ENCODE data around the gene ZMYND12. TPM values are rescaled to one million over a fixed set of nuclear protein-coding genes. Genes with fewer than 3 reads are reported as not detected.

ZMYND12 gene
- total RNA-seq, 5 donors from 2014 or later (not counting 1 experiment from before 2014, with no cell fraction given), result 0.26 to 1.3 (median 0.68) TPM; not detected in 1

GRCh38 chr1:42414551-42415496 is 41.0 kb downstream of the ZMYND12 start:
- no peaks in the 10 kb centered on the region for H3K4me1 ChIP-seq (ENCODE audit: control insufficient read depth in 1 of 2, extremely low read depth in 1 of 2, insufficient read depth in 2 of 2, low read length in 2 of 2)
- Mint-ChIP-seq H3K4me3 (no peak overlapping the region), H3K27me3 (peaks cover 10 to 11% of the 10 kb centered on the region in 2 donors), H3K4me1 (no peaks in the 10 kb centered on the region), H3K36me3 (no peaks in the 10 kb centered on the region), H3K27ac (no peak overlapping the region), H3K9me3 (no peaks in the 10 kb centered on the region)
- peaks cover 0 to 9% of the 10 kb centered on the region in 2 experiments for H3K27me3 ChIP-seq (replicated peaks in 1 of 2; ENCODE audit: control insufficient read depth in 2 of 2, extremely low read depth in 1 of 2, insufficient read depth in 2 of 2, low read length in 1 of 2)
- CTCF ChIA-PET, result no interaction called here
- H3K27ac ChIP-seq (ENCODE audit: low read length), result no peak overlapping the region
- DNase-seq (no peak), ATAC-seq (replicated peaks in 1 of 4) (no peak)
- POLR2A ChIA-PET, result no interaction called here
- no peaks in the 10 kb centered on the region for H3K9me3 ChIP-seq
- H3K4me3 ChIP-seq (ENCODE audit: control insufficient read depth in 1 of 2, extremely low read depth in 1 of 2, low read length in 1 of 2), result no peak overlapping the region
- H3K36me3 ChIP-seq (ENCODE audit: control insufficient read depth in 2 of 2, extremely low read depth in 1 of 2, insufficient read depth in 1 of 2, low read length in 1 of 2), result no peaks in the 10 kb centered on the region
- 90% methylated on average over 12 of the region's 17 CpGs for WGBS (ENCODE audit: insufficient coverage)

DNA sequence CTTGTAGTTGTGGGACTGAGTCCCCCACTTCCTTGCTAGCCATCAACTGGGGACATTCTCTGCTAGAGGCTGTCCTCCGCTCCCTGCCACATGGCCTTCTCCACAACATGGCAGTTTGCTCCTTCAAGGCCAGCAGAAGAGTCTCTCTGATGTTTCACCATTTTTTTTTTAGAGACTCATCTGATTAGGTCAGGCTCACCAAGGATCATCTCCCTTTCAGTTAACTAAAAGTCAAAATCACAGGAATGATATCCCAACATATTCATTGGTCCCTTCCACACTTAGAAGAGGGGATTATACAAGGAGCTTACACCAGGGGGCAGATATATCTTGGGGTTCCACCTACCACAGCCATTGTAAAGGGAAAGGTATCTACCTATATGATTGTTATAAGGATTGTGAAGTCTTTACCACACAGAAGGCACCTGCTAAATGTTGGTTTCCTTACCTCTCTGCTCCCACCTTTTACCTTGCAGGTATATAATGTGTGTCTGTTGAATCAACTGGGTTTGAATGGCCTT is 51.9 kb downstream of the ZMYND12 start:
- Mint-ChIP-seq H3K4me1 (no peaks in the 10 kb centered on the region), H3K4me3 (no peak overlapping the region), H3K9me3 (no peaks in the 10 kb centered on the region), H3K27me3 (peaks cover 19 to 22% of the 10 kb centered on the region in 2 donors), H3K27ac (no peak overlapping the region), H3K36me3 (no peaks in the 10 kb centered on the region)
- ATAC-seq (replicated peaks in 1 of 4) (no peak), DNase-seq (peak in 1 of 35 experiments; percentile 11)
- H3K4me3 ChIP-seq (ENCODE audit: control insufficient read depth in 1 of 2, extremely low read depth in 1 of 2, low read length in 1 of 2), result no peak overlapping the region
- CTCF ChIA-PET, result no interaction called here
- no peaks in the 10 kb centered on the region for H3K9me3 ChIP-seq
- H3K27ac ChIP-seq (ENCODE audit: low read length), result no peak overlapping the region
- POLR2A ChIA-PET, result no interaction called here
- no peaks in the 10 kb centered on the region for H3K4me1 ChIP-seq (ENCODE audit: control insufficient read depth in 1 of 2, extremely low read depth in 1 of 2, insufficient read depth in 2 of 2, low read length in 2 of 2)
- H3K36me3 ChIP-seq (ENCODE audit: control insufficient read depth in 2 of 2, extremely low read depth in 1 of 2, insufficient read depth in 1 of 2, low read length in 1 of 2), result no peaks in the 10 kb centered on the region
- WGBS (ENCODE audit: insufficient coverage), result 100% methylated on average over 1 of the region's 1 CpG
- H3K27me3 ChIP-seq (replicated peaks in 1 of 2; ENCODE audit: control insufficient read depth in 2 of 2, extremely low read depth in 1 of 2, insufficient read depth in 2 of 2, low read length in 1 of 2), result peaks cover 0 to 10% of the 10 kb centered on the region in 2 experiments

GRCh38 chr1:42399315-42400100 is 56.3 kb downstream of the ZMYND12 start:
- no peak for ATAC-seq (replicated peaks in 1 of 4)

DNA sequence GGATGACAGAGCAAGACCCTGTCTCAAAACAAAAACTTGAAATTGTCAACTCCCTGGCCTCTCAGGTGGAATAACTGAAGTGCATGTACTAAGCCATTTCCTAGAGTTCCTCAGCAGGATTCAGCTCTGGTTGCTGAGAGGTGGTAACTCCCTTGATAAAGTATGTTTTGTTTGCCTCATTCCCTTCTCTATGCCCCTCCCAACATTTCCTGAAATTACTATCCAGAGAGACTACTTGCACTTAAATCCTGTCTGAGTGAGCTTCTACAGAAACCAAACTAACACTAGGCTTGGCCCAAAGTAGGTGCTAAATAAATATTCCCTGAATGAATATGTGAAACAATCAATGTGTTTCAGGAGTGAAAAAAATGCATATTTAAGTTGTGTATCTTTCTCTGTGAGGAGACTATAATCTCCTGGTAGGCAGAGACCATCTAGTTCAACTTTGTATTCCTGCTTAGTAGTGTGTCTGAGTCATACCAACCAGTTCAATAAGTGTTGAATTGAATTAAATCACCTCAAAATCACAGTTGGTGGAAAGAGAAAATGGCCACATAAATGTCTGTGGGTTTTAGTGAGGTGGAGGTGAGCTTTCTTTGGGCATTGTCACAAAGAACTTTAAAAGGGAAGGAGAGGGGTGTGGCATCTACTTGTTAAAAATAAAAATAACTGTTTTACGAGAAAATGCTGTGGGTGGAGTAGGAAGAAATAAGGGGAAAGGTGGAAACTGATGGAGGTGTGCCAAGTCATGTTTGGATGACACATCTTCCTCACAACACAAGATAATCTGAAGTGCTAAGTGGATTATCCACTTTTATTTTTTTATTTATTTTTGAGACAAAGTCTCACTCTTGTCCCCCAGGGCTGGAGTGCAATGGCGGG is 62.6 kb downstream of the ZMYND12 start:
- POLR2A ChIA-PET, result no interaction called here
- peaks cover 6% of the 10 kb centered on the region in 2 donors for H3K27me3 Mint-ChIP-seq
- WGBS (ENCODE audit: insufficient coverage), result 100% methylated on average over 1 of the region's 2 CpGs
- DNase-seq (no peak), ATAC-seq (replicated peaks in 1 of 4) (no peak)
- H3K9me3 ChIP-seq, result no peaks in the 10 kb centered on the region
- no peaks in the 10 kb centered on the region for H3K36me3 Mint-ChIP-seq
- no peak overlapping the region for H3K4me3 Mint-ChIP-seq
- CTCF ChIA-PET, result no interaction called here
- H3K4me1 ChIP-seq (ENCODE audit: control insufficient read depth in 1 of 2, extremely low read depth in 1 of 2, insufficient read depth in 2 of 2, low read length in 2 of 2), result no peaks in the 10 kb centered on the region
- no peak overlapping the region for H3K27ac ChIP-seq (ENCODE audit: low read length)
- no peak overlapping the region for H3K27ac Mint-ChIP-seq
- no peaks in the 10 kb centered on the region for H3K36me3 ChIP-seq (ENCODE audit: control insufficient read depth in 2 of 2, extremely low read depth in 1 of 2, insufficient read depth in 1 of 2, low read length in 1 of 2)
- H3K4me3 ChIP-seq (ENCODE audit: control insufficient read depth in 1 of 2, extremely low read depth in 1 of 2, low read length in 1 of 2), result no peak overlapping the region
- no peaks in the 10 kb centered on the region for H3K4me1 Mint-ChIP-seq
- peaks cover 3 to 11% of the 10 kb centered on the region in 2 experiments for H3K27me3 ChIP-seq (replicated peaks in 1 of 2; ENCODE audit: control insufficient read depth in 2 of 2, extremely low read depth in 1 of 2, insufficient read depth in 2 of 2, low read length in 1 of 2)
- no peaks in the 10 kb centered on the region for H3K9me3 Mint-ChIP-seq

More at GRCh38 chr1:42399315-42400100, 56.3 kb downstream of the ZMYND12 start:
- no peak overlapping the region for H3K4me3 Mint-ChIP-seq
- CTCF ChIA-PET, result no interaction called here
- Histone ChIP-seq H3K4me1 (ENCODE audit: control insufficient read depth in 1 of 2, extremely low read depth in 1 of 2, insufficient read depth in 2 of 2, low read length in 2 of 2) (no peaks in the 10 kb centered on the region), H3K27me3 (replicated peaks in 1 of 2; ENCODE audit: control insufficient read depth in 2 of 2, extremely low read depth in 1 of 2, insufficient read depth in 2 of 2, low read length in 1 of 2) (peaks cover 0 to 9% of the 10 kb centered on the region in 2 experiments), H3K27ac (ENCODE audit: low read length) (no peak overlapping the region), H3K9me3 (no peaks in the 10 kb centered on the region), H3K4me3 (ENCODE audit: control insufficient read depth in 1 of 2, extremely low read depth in 1 of 2, low read length in 1 of 2) (no peak overlapping the region), H3K36me3 (ENCODE audit: control insufficient read depth in 2 of 2, extremely low read depth in 1 of 2, insufficient read depth in 1 of 2, low read length in 1 of 2) (no peaks in the 10 kb centered on the region)
- no peaks in the 10 kb centered on the region for H3K9me3 Mint-ChIP-seq
- peaks cover 4 to 7% of the 10 kb centered on the region in 2 donors for H3K27me3 Mint-ChIP-seq
- no peak overlapping the region for H3K27ac Mint-ChIP-seq
- no peaks in the 10 kb centered on the region for H3K4me1 Mint-ChIP-seq
- POLR2A ChIA-PET, result no interaction called here
- H3K36me3 Mint-ChIP-seq, result no peaks in the 10 kb centered on the region
- DNase-seq, result no peak
- 76% methylated on average over 9 of the region's 10 CpGs for WGBS (ENCODE audit: insufficient coverage)

GRCh38 chr1:42392255-42392654 is 63.6 kb downstream of the ZMYND12 start:
- peaks cover 3 to 11% of the 10 kb centered on the region in 2 experiments for H3K27me3 ChIP-seq (replicated peaks in 1 of 2; ENCODE audit: control insufficient read depth in 2 of 2, extremely low read depth in 1 of 2, insufficient read depth in 2 of 2, low read length in 1 of 2)
- CTCF ChIA-PET, result no interaction called here
- Mint-ChIP-seq H3K4me3 (no peak overlapping the region), H3K4me1 (no peaks in the 10 kb centered on the region), H3K36me3 (no peaks in the 10 kb centered on the region), H3K27ac (no peak overlapping the region), H3K27me3 (peaks cover 9 to 10% of the 10 kb centered on the region in 2 donors), H3K9me3 (no peaks in the 10 kb centered on the region)
- no peak for DNase-seq
- H3K27ac ChIP-seq (ENCODE audit: low read length), result no peak overlapping the region
- no peak overlapping the region for H3K4me3 ChIP-seq (ENCODE audit: control insufficient read depth in 1 of 2, extremely low read depth in 1 of 2, low read length in 1 of 2)
- WGBS (ENCODE audit: insufficient coverage), result 100% methylated on average over 1 of the region's 2 CpGs
- no peaks in the 10 kb centered on the region for H3K9me3 ChIP-seq
- H3K4me1 ChIP-seq (ENCODE audit: control insufficient read depth in 1 of 2, extremely low read depth in 1 of 2, insufficient read depth in 2 of 2, low read length in 2 of 2), result no peaks in the 10 kb centered on the region
- POLR2A ChIA-PET, result no interaction called here
- ATAC-seq (replicated peaks in 1 of 4), result no peak
- H3K36me3 ChIP-seq (ENCODE audit: control insufficient read depth in 2 of 2, extremely low read depth in 1 of 2, insufficient read depth in 1 of 2, low read length in 1 of 2), result no peaks in the 10 kb centered on the region
